ENCODE data around the gene MINK1.

- no peak for TF ChIP-seq CTCF (IDR thresholded peaks at IDR 0.05; ENCODE audit: insufficient read depth, low read length)
- TF ChIP-seq, protein P1, sequence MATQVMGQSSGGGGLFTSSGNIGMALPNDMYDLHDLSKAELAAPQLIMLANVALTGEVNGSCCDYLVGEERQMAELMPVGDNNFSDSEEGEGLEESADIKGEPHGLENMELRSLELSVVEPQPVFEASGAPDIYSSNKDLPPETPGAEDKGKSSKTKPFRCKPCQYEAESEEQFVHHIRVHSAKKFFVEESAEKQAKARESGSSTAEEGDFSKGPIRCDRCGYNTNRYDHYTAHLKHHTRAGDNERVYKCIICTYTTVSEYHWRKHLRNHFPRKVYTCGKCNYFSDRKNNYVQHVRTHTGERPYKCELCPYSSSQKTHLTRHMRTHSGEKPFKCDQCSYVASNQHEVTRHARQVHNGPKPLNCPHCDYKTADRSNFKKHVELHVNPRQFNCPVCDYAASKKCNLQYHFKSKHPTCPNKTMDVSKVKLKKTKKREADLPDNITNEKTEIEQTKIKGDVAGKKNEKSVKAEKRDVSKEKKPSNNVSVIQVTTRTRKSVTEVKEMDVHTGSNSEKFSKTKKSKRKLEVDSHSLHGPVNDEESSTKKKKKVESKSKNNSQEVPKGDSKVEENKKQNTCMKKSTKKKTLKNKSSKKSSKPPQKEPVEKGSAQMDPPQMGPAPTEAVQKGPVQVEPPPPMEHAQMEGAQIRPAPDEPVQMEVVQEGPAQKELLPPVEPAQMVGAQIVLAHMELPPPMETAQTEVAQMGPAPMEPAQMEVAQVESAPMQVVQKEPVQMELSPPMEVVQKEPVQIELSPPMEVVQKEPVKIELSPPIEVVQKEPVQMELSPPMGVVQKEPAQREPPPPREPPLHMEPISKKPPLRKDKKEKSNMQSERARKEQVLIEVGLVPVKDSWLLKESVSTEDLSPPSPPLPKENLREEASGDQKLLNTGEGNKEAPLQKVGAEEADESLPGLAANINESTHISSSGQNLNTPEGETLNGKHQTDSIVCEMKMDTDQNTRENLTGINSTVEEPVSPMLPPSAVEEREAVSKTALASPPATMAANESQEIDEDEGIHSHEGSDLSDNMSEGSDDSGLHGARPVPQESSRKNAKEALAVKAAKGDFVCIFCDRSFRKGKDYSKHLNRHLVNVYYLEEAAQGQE (IDR thresholded peaks at IDR 0.05; ENCODE audit: insufficient replicate concordance, low read depth), result no peak
- TF ChIP-seq POLR2AphosphoS5 (IDR thresholded peaks at IDR 0.05; ENCODE audit: low read depth), result no peak
- no peak for TF ChIP-seq SPI1 (IDR thresholded peaks at IDR 0.05; ENCODE audit: borderline replicate concordance, low read depth)
- no peak for TF ChIP-seq GABPA (IDR thresholded peaks at IDR 0.05; ENCODE audit: low read depth)
Observed at GRCh38 chr17:4785311-4786105, 47.6 kb upstream of the MINK1 start.
